SIG-M5 treated with dmso at 0.1 percent for 504 hours (cell line): ENCODE measurements around the gene FOXP1.
A peak's percentile ranks its signal among the peaks of the same experiment; 100 is the strongest.

Experiments
- DNase-seq: peaks from one replicate; lab custom pipeline; 2025; ENCODE audit not compliant: unreplicated experiment; lab: John Stamatoyannopoulos, UW

Gene FOXP1

DNA sequence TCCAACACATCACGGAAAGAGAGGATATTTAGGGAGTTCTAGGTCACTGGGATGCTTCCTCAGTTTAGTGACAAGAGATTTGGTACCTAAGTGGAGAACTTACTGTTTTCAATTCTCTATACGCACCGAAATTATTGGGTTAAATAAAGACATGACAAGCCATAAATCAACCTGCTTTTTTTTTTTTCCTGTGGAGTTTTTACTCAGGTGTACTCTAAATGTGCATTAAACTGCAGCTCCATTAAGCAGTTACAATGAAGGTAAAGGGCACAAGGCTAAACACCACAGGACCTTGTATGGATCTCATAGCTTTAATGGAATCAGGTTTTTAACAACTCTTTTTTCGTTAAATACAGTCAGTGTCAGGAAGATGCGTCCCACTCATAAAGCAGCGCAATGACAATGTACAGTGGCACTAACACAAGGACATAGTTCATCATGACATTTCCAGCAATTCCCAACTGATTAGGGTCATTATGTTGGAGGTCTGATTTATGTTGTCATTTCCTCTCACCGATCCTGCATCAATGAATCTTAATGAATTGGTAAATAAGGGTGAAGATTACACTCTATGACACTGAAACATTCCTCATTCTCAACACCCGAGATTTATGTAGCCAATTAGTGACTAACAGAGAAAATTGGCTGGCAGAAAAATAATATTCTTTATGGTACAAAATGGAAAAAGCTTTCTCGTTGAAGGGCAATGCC is 355.2 kb downstream of the FOXP1 start:
- DNase-seq = no peak

DNA sequence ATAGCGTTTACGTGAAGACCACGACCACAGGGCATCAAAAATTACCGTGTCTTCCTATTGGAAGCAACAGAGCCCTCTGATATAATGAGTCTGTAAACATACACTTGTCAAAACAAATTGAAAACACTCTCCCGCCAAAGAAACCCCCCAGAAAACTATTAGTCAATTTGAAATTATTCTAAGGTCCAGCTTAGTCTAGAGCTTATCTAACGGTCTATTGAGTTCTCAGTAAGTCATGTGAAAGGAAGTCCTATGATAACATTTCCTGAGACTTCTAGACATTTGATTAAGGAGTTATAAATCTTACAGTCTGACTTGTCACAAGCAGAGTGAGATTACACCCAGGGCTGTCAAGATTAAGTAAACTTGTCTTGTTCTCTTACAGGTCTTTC is 356.3 kb downstream of the FOXP1 start:
- no peak for DNase-seq

DNA sequence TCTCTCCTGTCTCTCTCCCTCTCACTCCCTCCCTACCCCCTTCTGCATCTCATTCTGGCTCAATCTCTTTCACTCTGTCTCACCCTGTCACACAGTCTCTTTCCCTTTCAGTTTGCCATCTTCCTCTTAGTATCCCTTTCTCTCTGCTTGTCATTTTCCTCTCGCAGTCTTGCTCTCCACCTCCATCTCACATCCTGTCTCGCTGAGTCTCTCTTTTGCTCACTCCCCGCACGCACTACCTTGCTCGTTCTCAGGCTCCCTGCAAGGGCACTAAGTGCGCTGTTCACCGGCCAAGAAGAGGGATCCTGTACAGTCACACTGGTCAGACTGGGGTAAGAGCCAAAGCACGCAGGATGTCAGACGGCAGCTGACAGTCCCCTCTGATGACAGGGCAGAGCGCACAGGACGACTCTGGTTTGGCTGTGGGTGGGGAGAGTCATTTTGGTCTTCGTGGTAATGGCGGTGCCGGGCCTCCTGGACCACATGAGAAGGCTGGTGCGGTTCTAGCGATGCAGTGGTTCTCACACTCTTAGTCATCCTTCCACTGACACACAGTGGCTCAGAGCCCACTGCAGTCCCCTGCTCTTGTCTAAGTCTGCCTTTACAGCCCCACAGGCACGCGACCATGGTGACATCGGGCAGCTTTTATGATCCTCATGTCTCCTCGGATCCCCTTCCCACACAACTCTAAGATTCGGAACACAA is 356.8 kb downstream of the FOXP1 start:
- DNase-seq = no peak

DNA sequence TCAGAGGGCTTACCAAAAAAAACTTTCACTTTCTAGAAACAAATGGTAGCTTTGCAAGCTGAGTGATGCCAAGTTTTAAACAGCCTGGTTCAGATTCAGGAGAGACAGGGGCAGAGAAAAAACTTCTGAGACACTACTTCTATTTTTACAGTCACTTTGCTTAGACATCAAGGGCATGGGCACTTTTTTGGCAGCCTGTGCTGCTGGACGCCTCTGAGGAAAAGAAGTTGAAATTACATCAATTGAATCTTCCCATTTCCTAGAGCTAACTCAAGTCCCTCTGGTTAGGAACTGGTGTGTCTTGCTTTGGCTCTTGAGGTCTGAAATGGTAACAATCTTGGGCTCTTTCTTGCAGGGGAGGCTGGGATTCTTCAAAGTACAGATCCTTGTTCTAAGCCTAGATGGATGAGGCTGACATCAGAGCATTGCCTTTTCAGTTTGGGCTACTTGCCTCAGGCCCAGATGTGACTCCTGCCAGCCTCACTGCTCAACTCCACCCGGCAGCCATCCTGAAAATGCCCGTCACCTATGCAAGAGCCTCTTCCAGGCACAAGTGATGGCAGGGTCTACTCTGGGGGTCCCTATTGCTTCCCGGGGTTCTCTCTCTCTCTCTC is 357.5 kb downstream of the FOXP1 start:
- no peak for DNase-seq

DNA sequence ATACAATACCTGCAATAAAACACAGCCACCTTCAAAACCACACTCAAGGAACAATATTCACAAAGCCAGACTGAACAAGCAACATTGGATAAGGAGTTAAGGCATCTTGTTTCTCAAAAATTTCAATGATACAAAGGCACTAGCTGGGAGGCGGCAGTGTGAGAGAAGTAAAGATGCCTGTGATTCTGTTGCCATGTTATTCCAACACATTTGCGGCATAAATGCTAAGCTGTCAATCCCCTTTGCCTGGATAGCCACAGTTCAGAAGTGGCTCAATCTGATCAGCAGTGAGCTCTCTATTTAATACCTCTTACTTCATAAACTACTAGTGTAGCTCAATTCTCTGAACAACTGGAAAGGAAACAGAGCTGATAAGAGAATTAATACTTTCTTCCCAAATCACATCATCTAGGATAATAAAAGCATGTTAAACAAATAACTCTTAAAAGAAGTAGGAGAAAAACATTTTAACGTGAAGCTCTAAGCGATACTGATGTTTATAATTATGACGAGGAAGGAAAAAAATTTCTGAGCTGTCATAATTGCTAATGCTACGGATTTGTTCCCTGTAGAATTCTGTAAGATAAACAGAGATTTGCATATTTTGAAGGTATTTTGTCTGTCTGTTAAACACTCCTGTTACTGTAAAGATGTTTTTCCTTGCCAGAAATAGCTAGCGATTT is 358.4 kb downstream of the FOXP1 start:
- no peak for DNase-seq

DNA sequence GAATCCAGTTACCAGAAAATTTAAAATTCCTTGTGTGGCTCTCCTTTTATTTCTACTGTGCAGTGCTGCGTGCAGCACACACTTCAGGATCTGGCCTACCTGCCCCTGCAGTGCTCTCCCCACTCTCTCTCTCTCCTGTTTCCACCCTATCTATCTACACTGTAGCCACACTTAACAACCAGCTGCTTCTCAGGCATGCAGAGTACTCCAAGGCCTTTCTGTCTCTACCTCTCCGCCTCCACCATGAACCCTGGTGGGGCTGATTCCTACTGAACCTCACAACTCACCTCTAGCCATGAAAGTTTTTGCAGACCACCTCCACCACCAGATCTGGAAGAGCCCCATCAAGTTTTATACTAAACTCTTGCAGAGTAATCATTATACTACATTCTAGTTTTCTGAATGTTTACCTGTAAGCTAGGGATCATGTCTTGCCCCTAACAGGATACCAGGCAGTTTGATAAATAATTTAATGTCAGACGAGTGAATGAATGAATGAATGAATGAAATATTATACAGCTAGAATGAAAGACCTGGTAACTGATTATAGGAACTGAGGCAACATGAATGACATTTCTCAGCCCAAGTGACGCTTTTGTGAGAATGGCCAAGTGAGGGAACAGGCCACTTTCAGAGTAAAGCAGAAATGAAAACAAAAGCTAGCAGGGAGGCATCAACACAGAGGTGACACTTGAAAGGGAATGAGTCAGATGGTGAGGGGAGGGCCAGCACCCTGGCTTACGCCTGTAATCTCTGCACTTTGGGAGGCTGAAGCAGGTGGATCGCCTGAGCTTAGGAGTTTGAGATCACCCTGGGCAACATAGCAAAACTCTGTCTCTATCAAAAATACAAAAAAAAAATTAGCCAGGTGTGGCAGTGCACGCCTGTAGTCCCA is 363.5 kb downstream of the FOXP1 start:
- no peak for DNase-seq

DNA sequence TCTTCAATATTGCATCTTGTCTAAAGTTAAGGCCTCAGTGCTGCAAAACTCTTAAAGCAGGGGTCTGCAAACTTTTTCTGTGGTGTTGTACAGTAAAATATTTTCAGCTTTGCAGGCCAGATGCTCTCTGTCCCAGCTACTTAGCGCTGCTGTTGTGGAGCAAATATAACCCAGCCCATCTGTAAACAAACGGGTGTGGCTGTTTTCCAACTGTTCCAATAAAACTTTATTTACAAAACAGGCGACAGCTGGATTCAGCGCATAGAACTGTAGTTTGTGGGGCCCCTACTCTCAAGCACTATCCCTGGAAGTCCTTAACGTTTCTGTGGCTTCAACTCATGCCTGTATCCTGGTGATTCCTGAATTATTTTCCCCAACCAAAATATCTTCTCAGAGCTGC is 365.0 kb downstream of the FOXP1 start:
- DNase-seq = no peak

DNA sequence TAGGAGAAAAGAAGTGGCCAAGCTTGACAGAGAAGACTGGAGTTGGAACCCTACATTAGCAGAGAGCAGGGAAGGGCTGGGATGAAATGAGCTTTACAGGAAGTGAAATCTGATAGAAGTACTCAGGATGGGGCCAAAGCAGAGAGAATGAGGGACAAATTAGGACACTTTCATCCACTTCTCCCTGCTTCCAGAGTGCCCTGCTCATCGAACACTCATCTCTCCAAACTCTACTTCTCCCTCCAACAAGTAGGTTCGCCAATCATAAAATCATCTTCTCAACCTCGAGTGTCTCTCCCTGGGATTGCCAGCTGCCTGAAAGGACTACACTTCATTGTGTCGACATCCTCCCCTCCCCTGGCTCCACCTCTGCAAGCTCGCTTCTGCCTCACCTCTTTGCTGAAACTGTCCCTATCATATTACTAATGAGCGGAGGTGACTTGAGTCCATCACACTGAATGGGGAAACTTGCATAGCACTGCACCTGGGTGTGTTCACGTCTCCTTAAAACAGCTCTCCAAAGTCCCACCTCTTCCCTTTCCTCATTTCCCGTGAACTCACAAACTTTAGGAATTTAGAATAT is 365.8 kb downstream of the FOXP1 start:
- DNase-seq = no peak

DNA sequence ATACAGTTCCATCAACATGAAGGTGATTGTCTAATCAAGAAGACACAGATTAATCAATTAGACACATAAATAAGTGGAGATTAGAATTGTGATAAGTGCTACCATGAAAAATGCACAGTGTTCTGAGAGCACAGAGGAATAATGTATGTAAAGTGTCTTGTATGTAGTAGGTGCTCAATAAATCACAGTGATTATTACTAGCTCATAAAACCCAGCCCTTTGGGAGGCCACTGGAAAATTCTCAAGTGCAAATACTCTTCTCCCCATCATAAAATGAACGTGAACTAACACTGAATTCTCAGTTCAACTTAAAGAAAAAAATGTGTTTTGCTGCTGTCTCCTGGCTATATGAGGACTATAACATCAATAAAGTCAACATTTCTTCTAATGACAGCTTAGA is 368.2 kb downstream of the FOXP1 start:
- no peak for DNase-seq

DNA sequence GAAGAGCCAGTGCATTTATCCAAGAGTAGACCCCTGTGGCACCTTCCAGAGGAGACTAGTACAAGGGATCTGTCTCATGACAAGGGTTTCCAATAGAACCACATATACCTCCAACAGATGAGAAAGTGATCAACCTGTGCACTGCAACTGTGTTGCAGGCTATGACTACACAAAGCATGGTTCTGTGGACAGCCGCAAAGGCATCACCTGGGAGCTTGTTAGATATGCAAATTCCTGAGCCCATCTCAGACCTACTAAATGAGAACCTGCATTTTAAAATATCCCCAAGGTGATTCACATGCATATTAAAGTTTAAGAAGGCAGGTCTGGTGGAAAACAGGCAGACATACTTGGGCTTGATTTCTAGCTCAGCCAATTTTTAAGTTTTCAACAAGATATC is 368.7 kb downstream of the FOXP1 start:
- no peak for DNase-seq

DNA sequence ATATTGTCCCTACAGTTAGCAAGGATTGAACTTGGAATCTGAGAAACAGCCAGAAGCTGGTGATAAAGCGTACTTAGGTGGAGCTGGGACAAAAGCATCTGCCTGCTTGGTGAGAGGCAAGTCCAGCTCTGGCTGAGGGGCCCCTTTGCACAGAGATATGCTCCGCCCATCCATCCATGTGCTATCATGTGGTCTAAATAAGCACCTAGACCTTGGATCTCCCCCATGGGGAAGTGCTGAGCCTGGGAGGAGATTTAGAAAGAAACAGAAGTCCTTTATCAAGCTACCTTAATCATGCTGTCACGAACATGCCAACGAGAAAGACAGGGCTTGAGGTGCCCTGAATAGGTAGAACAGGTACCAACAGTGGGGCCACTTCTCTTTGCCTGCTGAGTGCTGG is 369.5 kb downstream of the FOXP1 start:
- no peak for DNase-seq

DNA sequence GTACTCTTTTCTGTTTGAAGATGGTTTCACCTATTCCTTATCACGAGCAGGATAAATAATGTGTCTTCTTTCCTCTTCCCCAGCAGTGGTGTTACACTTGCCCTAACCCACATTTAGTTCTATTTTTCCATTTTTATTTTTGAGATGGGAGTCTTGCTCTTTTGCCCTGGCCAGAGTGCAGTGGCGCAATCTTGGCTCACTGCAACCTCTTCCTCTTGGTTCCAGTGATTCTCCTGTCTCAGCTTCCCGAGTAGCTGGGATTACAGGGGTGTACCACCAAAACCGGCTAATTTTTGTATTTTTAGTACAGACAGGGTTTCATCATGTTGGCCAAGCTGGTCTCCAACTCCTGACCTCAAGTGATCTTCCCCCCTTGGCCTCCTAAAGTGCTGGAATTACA is 372.4 kb downstream of the FOXP1 start:
- no peak for DNase-seq

DNA sequence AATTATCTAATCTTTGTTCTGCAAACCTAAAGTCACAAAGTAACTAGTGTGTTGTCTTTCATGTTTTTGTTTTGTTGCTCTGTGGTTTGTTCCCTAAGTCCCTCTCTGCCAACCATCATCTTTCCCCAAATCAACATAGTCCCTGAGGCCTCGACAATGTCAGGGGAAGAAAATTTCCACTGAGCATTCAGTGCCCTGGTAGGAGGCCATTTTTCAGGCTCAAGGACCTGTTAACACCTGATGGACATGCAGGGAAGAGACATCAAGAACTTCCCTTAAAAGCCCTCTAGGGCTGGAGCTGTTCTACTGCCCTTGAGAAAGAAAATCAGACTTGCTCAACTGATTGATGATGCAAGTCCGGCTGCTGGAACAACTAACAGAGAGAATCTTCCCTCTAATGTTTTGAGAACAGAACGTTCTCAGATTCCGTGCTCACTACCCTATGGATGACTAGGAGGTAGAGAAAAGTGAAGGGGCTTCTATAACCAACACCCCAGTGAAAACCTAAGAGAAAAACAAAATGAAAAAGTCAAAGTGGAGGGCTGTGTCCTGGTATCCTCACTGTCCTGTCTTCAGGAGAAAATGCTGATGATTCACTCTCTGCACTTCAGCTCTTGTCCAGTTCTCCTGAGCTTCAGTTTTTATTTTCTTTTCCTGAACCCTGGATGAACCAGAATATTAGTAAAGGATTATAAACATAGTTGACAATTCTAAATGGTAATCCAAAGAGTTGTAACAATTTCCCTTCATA is 373.1 kb downstream of the FOXP1 start:
- DNase-seq = peak; percentile 70

DNA sequence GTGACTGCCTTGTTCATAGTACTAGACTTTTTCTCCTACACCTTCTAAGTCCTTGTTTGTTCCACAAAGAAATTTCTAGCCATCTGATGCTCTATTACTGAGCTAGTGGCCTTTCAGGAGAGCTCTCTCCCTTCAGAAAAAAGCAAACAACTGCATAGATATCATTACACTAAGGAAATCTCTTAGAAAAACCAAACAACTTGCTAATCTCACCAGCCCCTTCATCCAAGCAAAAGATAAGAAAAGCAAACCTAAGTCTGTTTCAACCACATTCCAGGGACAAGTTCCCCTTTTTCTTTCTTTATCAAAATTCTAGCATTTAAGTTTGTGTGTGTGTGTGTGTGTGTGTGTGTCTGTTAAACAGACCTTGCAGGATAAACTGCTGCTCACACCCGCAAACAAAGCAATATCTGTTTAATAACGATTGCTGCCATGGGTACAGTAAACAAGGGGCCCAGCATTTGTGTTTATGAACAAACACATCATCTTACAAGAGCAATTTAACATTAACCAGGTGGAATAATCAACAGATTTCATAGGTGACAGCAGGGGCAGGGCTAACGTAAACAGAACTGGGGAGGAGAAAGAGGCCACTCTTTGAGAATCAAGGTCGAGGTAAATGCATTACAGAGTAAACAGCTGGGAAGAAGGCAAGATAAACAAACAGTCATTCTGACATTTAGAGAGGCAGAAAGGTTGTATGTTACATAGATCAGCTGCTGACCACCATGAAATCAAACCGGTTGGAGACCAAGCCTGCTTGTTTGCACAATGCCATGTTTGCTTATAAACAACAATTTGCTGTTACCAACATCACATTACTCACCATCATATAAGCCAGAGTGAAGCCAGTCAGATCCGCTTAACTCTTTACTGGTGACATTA is 375.1 kb downstream of the FOXP1 start:
- peak; percentile 34 for DNase-seq

DNA sequence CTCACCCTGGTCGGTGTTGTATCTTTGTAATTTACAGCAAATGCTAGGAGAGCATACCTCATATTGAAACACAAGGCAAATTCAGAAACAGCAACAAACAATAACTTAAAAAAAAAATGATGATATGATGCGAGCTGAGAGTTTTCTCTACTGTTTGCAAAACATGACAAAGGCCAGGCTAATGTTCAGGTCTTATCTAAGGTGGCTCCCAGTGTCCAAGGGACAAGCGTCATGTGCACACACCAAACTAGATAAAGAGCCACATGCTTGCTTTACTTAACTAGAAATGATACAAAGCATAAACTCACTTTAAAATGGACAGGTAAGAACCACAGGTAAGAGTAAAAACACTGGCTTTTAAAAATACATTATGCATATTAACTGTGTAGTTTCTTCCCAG is 375.9 kb downstream of the FOXP1 start:
- no peak for DNase-seq

DNA sequence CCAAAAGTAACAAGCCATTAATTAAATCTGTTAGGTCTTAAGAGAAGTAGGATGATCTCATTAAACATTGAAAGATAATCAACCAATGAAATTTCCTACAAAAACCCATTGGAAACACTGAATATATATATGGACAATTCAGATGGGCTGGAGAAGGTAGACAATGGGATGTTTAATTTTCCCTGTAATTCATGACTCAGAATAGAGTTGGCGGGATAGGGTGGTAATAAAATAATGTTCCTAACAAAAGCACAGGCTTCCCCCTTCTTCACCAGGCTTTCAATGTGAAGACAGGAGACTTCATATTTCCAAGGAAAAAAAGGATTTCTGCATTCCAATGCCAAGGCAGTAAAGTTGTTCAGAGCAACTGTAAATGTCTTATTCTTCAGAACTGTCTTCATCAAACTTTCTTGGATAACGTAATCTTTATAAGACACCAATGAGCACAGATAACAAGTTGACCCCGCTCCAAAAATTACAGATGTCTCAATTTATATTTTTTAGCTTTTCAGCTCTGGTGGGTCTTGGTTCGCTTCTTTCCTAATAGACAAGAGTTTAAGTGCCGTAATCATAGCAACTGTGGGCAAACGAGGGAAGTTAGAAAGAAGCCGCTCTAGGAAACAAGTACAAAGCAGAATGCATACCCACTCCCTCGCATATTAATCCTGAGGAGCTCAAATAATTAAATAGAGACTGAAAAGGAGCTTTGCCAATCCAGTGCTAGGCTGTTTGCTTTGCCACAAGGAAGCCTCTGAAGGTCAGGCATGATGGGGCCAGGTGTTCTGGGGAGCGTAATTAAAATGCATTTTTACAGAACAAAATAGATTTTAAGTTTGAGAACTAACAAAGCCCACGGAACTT is 377.0 kb downstream of the FOXP1 start:
- DNase-seq = no peak

DNA sequence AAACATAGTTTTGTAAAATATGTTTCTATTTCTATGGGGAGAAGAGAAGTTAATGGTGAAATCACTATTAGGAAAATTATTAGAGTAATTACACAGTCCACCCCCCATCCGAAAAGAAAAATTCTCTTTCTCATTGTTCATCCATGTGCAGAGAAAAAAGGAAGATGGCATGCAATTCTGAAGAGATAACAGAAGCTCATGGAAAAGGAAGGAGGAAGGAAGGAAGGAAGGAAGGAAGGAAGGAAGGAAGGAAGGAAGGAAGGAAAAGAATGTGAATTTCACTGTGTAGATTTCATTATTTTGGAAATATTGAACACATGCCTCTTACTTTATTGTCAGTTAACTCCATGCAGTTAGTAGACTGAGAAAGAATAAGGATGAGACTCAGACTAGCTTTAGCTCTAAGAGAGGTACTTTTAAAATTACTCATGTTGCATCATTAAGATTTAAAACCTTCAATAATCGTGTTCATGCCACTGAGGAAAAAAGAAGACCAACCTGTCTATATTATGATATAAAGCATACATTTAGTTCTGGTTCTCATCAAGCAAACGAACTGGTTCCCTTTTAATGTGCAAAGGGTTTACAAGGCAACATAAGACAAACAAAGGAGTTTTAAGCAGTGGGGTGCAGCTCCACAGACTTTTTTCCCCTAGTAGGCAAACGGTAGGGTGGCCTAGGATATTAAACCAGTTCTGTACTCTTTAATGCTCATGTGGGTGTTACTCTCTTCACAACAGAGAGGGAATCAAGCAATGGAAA is 379.6 kb downstream of the FOXP1 start:
- DNase-seq = no peak
